ENCODE results near the gene GPN2. TPM values are rescaled to one million over a fixed set of nuclear protein-coding genes. Genes with fewer than 3 reads are reported as not detected.
"Not testable (repeated sequence)": the region's sequence is repeated elsewhere in the genome, so short reads cannot be mapped to it uniquely, and the experiment has no call there.

Gene GPN2
- total RNA-seq, 2 donors from 2014 or later, result 4.7 to 7.2 TPM

GRCh38 chr1:26879793-26880192, 10.3 kb downstream of the GPN2 start:
- no peak overlapping the region for H3K4me3 ChIP-seq
- H3K27me3 ChIP-seq, result no peaks in the 10 kb centered on the region
- peaks cover 0 to 6% of the 10 kb centered on the region in 2 donors for H3K4me1 ChIP-seq
- H3K9me3 ChIP-seq, result no peaks in the 10 kb centered on the region
- DNase-seq (ENCODE audit: low spot score), result no peak
- no peak overlapping the region for H3K27ac ChIP-seq
- H3K36me3 ChIP-seq, result peaks cover 76% of the 10 kb centered on the region
- TF ChIP-seq CTCF (IDR thresholded peaks at IDR 0.05), result no peak

DNA sequence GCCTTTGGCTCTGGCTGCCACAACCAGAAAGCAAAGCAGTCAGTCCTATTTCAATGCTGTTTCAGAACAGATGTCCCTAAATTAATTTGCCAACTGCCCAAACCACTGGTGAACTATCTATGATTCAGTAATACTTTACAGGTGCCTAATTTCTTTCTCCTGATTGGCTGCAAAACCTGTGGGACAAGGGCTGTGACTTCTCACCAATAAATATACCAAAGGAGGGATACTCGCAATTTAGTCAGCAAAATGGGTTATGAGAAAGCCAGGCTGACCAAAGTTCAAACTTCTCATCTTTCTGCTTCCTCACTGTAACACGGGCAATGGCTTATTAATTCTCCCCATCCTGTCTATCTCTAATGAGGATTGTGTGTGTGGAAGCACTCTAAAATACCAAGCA, 12.8 kb downstream of the GPN2 start:
- Histone ChIP-seq H3K36me3 (peaks cover 52% of the 10 kb centered on the region), H3K27ac (no peak overlapping the region), H3K27me3 (no peaks in the 10 kb centered on the region), H3K4me3 (no peak overlapping the region), H3K4me1 (peaks cover 0 to 6% of the 10 kb centered on the region in 2 donors), H3K9me3 (no peaks in the 10 kb centered on the region)
- DNase-seq (ENCODE audit: low spot score), result no peak
- no peak for TF ChIP-seq CTCF (IDR thresholded peaks at IDR 0.05)

DNA sequence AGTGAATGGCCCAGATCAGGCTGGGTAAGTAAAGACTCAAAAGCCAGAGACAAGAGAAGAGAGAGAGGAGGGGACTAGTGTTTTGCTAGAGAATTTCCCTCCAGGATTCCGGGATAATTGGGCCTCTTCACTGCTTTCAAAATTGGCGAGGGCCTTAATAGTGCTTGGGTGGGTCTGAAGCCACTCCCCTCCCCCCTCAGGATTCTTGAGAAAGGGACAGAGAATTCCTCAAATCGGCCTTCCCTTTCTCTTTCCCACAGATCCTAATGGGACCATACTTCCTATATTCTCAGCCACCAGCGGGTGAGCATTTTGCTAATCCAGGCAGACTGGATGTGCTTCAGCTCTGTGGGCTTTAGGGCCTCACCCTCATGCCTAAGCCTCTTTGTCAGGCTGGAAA, 15.2 kb downstream of the GPN2 start:
- H3K36me3 ChIP-seq, result peaks cover 27% of the 10 kb centered on the region
- no peak overlapping the region for H3K4me3 ChIP-seq
- TF ChIP-seq CTCF (IDR thresholded peaks at IDR 0.05), result no peak
- DNase-seq (ENCODE audit: low spot score), result no peak
- H3K27ac ChIP-seq, result no peak overlapping the region
- no peaks in the 10 kb centered on the region for H3K9me3 ChIP-seq
- no peaks in the 10 kb centered on the region for H3K27me3 ChIP-seq
- H3K4me1 ChIP-seq, result peaks cover 0 to 6% of the 10 kb centered on the region in 2 donors

DNA sequence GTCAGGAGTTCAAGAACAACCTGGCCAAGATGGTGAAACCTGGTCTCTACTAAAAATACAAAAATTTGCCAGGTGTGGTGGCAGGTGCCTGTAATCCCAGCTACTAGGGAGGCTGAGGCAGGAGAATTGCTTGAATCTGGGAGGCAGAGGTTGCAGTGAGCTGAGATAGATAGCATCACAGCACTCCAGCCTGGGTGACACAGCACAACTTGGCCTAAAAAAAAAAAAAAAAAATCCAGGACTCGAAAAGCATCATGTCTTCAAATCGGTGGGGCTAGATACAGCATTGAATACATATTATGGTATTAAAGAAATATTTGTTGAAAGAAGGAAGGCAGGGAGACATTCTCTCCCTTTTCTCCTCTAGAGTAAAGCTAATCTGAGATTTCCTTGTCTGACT, 17.0 kb downstream of the GPN2 start:
- not testable (repeated sequence) for H3K9me3 ChIP-seq

GRCh38 chr1:26864610-26865480, 25.2 kb downstream of the GPN2 start:
- Histone ChIP-seq H3K4me3 (peak overlapping the region; percentile 50 to 65), H3K36me3 (no peaks in the 10 kb centered on the region), H3K9me3 (no peaks in the 10 kb centered on the region), H3K27me3 (no peaks in the 10 kb centered on the region), H3K4me1 (peaks cover 0 to 19% of the 10 kb centered on the region in 2 donors), H3K27ac (peak overlapping the region; percentile 96 to 100)
- peak; percentile 99 for DNase-seq (ENCODE audit: low spot score)
- TF ChIP-seq CTCF (IDR thresholded peaks at IDR 0.05), result no peak

More for the DNA sequence above, 17.0 kb downstream of the GPN2 start:
- H3K27ac ChIP-seq; H3K4me1 ChIP-seq; H3K27me3 ChIP-seq; DNase-seq (ENCODE audit: low spot score); H3K4me3 ChIP-seq: not testable (repeated sequence)
- H3K36me3 ChIP-seq, result peaks cover 12% of the 10 kb centered on the region

DNA sequence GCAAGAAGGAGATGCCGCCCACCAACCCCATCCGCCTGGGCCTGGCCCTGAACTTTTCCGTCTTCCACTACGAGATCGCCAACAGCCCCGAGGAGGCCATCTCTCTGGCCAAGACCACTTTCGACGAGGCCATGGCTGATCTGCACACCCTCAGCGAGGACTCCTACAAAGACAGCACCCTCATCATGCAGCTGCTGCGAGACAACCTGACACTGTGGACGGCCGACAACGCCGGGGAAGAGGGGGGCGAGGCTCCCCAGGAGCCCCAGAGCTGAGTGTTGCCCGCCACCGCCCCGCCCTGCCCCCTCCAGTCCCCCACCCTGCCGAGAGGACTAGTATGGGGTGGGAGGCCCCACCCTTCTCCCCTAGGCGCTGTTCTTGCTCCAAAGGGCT, 26.4 kb downstream of the GPN2 start:
- TF ChIP-seq CTCF (IDR thresholded peaks at IDR 0.05), result no peak
- peak overlapping the region in 1 of 2 donors; percentile 65 for H3K4me3 ChIP-seq
- no peaks in the 10 kb centered on the region for H3K27me3 ChIP-seq

More for the DNA sequence above, 26.4 kb downstream of the GPN2 start:
- Histone ChIP-seq H3K36me3 (no peaks in the 10 kb centered on the region), H3K9me3 (no peaks in the 10 kb centered on the region), H3K27ac (peak overlapping the region in 1 of 2 donors; percentile 100), H3K4me1 (peaks cover 0 to 19% of the 10 kb centered on the region in 2 donors)
- no peak for DNase-seq (ENCODE audit: low spot score)

All from right atrium auricular region (tissue), 2 donors.